Spleen (tissue), 11 donors: ENCODE data around the gene LRRTM4. TPM values are rescaled to one million over a fixed set of nuclear protein-coding genes. Genes with fewer than 3 reads are reported as not detected.

Source experiments
- DNase-seq: peaks from one replicate; pipeline ENCODE4 v3.0.0-alpha.2; 2020
- H3K27ac ChIP-seq, 8 donors: fragments of 200-600 bp; sonication (generic) in 7 of 8; 1 replicate in 4 of 8; 2 replicates in 4 of 8; pipeline versions ENCODE4 v1.5.0 to v1.8.0; 2016 to 2021; ENCODE audit warnings: inconsistent platforms in 4 of 8, mild to moderate bottlenecking in 4 of 8, moderate library complexity in 1 of 8
- H3K27me3 ChIP-seq, 7 donors: fragments of 200-600 bp; sonication (generic) in 6 of 7; replicated peaks in 1 of 7; 1 replicate in 4 of 7; 2 replicates in 3 of 7; pipeline versions ENCODE4 v1.5.0 to v1.8.0; 2016 to 2021; ENCODE audit warnings: inconsistent platforms in 3 of 7, mild to moderate bottlenecking in 1 of 7
- H3K36me3 ChIP-seq, 6 donors: fragments of 200-600 bp; sonication (generic) in 5 of 6; 1 replicate in 4 of 6; 2 replicates in 2 of 6; pipeline versions ENCODE4 v1.5.0 to v1.8.0; 2016 to 2021; ENCODE audit warnings: inconsistent platforms in 2 of 6
- H3K4me1 ChIP-seq, 6 donors: fragments of 200-600 bp; sonication (generic) in 5 of 6; 1 replicate in 3 of 6; 2 replicates in 3 of 6; pipeline versions ENCODE4 v1.5.0 to v1.8.0; 2016 to 2021; ENCODE audit warnings: inconsistent platforms in 3 of 6
- H3K4me3 ChIP-seq, 8 donors: fragments of 200-600 bp; sonication (generic) in 7 of 8; 1 replicate in 4 of 8; 2 replicates in 4 of 8; pipeline versions ENCODE4 v1.5.0 to v1.8.0; 2016 to 2021; ENCODE audit warnings: inconsistent platforms in 4 of 8, mild to moderate bottlenecking in 4 of 8, moderate library complexity in 2 of 8
- H3K9me3 ChIP-seq, 8 donors: fragments of 200-600 bp; sonication (generic) in 7 of 8; 1 replicate in 4 of 8; 2 replicates in 4 of 8; pipeline versions ENCODE4 v1.5.0 to v1.8.0; 2016 to 2021; ENCODE audit warnings: inconsistent platforms in 4 of 8
- POLR2A ChIP-seq, 3 donors: fragments of 450-650 bp; IDR thresholded peaks; one replicate each; pipeline ENCODE4 v1.5.1; 2017; ENCODE audit warnings: antibody characterized with exemption in 3 of 3, mild to moderate bottlenecking in 1 of 3
- POLR2AphosphoS5 ChIP-seq, 3 donors: sonication (generic); formaldehyde crosslinking; IDR thresholded peaks; one replicate each; pipeline ENCODE4 v1.5.1; 2017; ENCODE audit warnings: antibody characterized with exemption in 3 of 3
- WGBS, 5 donors: extraction: QIAGEN DNeasy Blood & Tissue Kit in 3 of 5; methylation state at CpG; one replicate each; pipeline versions ENCODE4 v1.1.5 to v1.1.7; 2013 to 2018; 5-methylcytosine and 5-hydroxymethylcytosine counted together
- intact Hi-C: fragments of 100-400 bp; cut with DNase I; formaldehyde crosslinking; loops from one replicate; pipeline ENCODE4 v1.15.0; 2023; ENCODE audit warnings: low total_unique reads
- polyA plus RNA-seq, 3 donors: library from polyadenylated mRNA; stranded (reverse); fragments of 200-250 nt; gene quantifications; one replicate each; pipeline ENCODE4 v1.2.1, GENCODE V29; 2013
- total RNA-seq, 7 donors: library from RNA; depleted of rRNA in 3 of 7; stranded (reverse); fragments of >200 nt in 3 of 7; fragmentation: NEBNext Ultra II Directional in 4 of 7; extraction: Animal tissue kit (Norgen Biotek cat#: 25700) in 4 of 7; gene quantifications; one replicate each; pipeline versions ENCODE4 v1.1.0 to v1.2.1, GENCODE V29; 2016 to 2021
- TF ChIP-seq, protein P1 (sequence below), 11 experiments: fragments of 200-600 bp in 7 of 11; fragments of 450-650 bp in 4 of 11; sonication (generic) in 4 of 11; IDR thresholded peaks in 8 of 11; conservative IDR thresholded peaks in 3 of 11; 1 replicate in 7 of 11; 2 replicates in 4 of 11; pipeline versions ENCODE4 v1.4.0 to v1.8.0; 2016 to 2021; ENCODE audit warnings: antibody characterized with exemption in 11 of 11, inconsistent platforms in 4 of 11, mild to moderate bottlenecking in 1 of 11
- donor health status: healthy with polysubstance abuse.
- donor health status: DM: no; HTN: no; CAD: no; lungs with moderate emphysema.
- donor health status: DM: no; HTN: no; CAD: no.
- donor health status: Bipolar disorder and iron deficiency.
- donor health status: healthy.
- donor health status: DM: no; HTN: no; CAD: no.
- donor health status: DM: yes; HTN: yes; CAD: no.

The LRRTM4 gene
- total and polyA plus RNA-seq, 10 donors: 0.03 to 0.33 (median 0.14) TPM; not detected in 5

DNA sequence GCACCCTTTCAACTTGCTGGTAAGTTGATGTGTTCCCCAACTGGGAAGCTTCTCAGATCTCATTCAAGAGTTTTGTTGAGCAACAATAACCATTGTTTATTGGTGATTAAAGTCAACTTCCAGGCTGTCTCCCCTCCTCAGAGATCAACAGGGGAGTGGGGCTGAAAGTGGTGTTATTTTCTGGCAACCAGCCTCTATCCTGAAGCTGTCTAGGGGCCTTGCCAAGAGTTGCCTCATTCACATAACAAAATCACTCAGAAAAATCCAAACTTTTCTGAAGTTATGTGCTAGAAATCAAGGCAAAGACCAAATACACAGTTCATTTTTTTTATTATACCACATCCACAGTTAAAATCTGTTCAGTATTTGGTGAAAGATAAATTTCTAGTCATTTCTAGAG, 788.4 kb downstream of the LRRTM4 start:
- intact Hi-C loops: no loop called here
- Histone ChIP-seq H3K36me3 (no peaks in the 10 kb centered on the region), H3K9me3 (peaks cover 0 to 3% (median 0%) of the 10 kb centered on the region in 8 donors), H3K27ac (no peak overlapping the region), H3K27me3 (no peaks in the 10 kb centered on the region), H3K4me1 (no peaks in the 10 kb centered on the region), H3K4me3 (no peak overlapping the region)
- DNase-seq: no peak
- no peak for TF ChIP-seq POLR2A (IDR thresholded peaks at IDR 0.05)
- TF ChIP-seq POLR2AphosphoS5 (IDR thresholded peaks at IDR 0.05): no peak
- TF ChIP-seq, protein P1, sequence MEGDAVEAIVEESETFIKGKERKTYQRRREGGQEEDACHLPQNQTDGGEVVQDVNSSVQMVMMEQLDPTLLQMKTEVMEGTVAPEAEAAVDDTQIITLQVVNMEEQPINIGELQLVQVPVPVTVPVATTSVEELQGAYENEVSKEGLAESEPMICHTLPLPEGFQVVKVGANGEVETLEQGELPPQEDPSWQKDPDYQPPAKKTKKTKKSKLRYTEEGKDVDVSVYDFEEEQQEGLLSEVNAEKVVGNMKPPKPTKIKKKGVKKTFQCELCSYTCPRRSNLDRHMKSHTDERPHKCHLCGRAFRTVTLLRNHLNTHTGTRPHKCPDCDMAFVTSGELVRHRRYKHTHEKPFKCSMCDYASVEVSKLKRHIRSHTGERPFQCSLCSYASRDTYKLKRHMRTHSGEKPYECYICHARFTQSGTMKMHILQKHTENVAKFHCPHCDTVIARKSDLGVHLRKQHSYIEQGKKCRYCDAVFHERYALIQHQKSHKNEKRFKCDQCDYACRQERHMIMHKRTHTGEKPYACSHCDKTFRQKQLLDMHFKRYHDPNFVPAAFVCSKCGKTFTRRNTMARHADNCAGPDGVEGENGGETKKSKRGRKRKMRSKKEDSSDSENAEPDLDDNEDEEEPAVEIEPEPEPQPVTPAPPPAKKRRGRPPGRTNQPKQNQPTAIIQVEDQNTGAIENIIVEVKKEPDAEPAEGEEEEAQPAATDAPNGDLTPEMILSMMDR (IDR thresholded peaks at IDR 0.05 in 8 of 11, conservative IDR thresholded peaks at IDR 0.05 in 3 of 11): no peak

DNA sequence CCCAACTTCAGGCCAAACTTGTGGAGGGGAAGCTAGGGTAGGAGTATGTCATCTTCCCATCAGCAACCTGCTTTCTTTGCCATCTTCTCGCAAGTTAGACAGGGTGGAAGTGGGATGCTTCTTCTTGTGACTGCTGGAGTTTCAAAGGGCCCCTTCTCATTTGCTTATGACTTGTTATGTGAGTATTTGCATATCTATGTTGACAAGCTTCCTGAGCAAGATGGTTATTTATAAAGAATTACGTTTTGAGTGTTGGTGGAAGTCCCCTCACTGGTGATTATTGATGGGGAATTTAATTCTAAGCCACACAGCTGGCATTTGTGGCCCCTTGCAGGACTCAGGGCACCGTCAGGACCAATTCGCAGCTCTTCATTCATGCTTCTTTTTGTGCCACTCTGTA, 791.0 kb downstream of the LRRTM4 start:
- no peak overlapping the region for H3K4me3 ChIP-seq
- 69 to 83% (median 74%) methylated on average over 4 of the region's 4 CpGs for WGBS, 5 donors
- TF ChIP-seq, protein P1 (IDR thresholded peaks at IDR 0.05 in 8 of 11, conservative IDR thresholded peaks at IDR 0.05 in 3 of 11): no peak
- TF ChIP-seq POLR2A (IDR thresholded peaks at IDR 0.05) (no peak), POLR2AphosphoS5 (IDR thresholded peaks at IDR 0.05) (no peak)
- peaks cover 0 to 9% (median 0%) of the 10 kb centered on the region in 8 donors for H3K9me3 ChIP-seq
- H3K4me1 ChIP-seq: no peaks in the 10 kb centered on the region
- DNase-seq: no peak
- intact Hi-C loops: no loop called here
- no peaks in the 10 kb centered on the region for H3K27me3 ChIP-seq
- H3K27ac ChIP-seq: no peak overlapping the region
- no peaks in the 10 kb centered on the region for H3K36me3 ChIP-seq

DNA sequence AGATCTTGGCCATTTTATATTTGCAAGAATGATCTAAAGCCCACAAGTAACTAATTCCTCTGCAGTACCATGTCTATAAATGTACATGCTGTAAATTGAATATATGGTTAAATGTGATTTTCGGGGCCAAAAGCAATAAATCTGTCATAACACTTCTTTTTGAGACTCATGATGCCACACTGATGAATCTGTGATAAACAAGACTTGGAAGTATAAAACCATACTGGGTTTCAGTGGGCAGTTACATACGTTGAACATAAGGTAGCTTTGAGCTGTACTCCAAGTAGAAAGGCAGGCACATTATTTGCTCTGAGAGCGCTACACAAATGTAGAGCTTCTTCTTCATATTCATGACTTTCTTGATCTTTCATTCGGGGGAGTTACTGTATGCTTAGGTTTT, 792.2 kb downstream of the LRRTM4 start:
- intact Hi-C loops: no loop called here
- H3K9me3 ChIP-seq: peaks cover 0 to 9% (median 0%) of the 10 kb centered on the region in 8 donors
- H3K27ac ChIP-seq: no peak overlapping the region
- H3K27me3 ChIP-seq: no peaks in the 10 kb centered on the region
- no peak overlapping the region for H3K4me3 ChIP-seq
- H3K4me1 ChIP-seq: no peaks in the 10 kb centered on the region
- H3K36me3 ChIP-seq: no peaks in the 10 kb centered on the region
- 76 to 88% (median 81%) methylated on average over 4 of the region's 4 CpGs for WGBS, 5 donors
- no peak for TF ChIP-seq POLR2A (IDR thresholded peaks at IDR 0.05)
- no peak for TF ChIP-seq POLR2AphosphoS5 (IDR thresholded peaks at IDR 0.05)
- TF ChIP-seq, protein P1 (IDR thresholded peaks at IDR 0.05 in 8 of 11, conservative IDR thresholded peaks at IDR 0.05 in 3 of 11): no peak
- no peak for DNase-seq

DNA sequence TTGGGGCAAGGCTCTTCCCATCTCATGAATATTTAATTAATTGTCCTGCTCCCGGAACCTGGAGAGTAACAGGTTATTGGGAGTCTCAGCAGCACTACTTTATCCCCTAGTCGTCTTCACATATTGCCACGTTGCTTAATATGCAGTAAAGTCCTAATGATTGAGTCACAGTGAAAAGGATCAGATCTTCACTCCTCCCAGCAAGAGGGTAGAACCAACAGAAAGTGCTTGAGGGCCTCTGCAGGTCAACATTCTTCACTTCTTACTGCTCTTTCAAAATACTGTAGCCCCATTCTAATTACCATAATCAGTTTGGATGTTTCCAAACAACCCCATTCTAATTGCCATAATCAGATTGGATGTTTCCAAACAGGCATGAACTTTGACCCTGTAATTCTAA, 801.0 kb downstream of the LRRTM4 start:
- H3K27ac ChIP-seq: no peak overlapping the region
- H3K36me3 ChIP-seq: no peaks in the 10 kb centered on the region
- WGBS, 5 donors: 71 to 89% (median 79%) methylated on average over 3 of the region's 3 CpGs
- DNase-seq: no peak
- peaks cover 0 to 7% (median 0%) of the 10 kb centered on the region in 8 donors for H3K9me3 ChIP-seq
- TF ChIP-seq, protein P1 (IDR thresholded peaks at IDR 0.05 in 8 of 11, conservative IDR thresholded peaks at IDR 0.05 in 3 of 11): no peak
- TF ChIP-seq POLR2AphosphoS5 (IDR thresholded peaks at IDR 0.05) (no peak), POLR2A (IDR thresholded peaks at IDR 0.05) (no peak)
- no peak overlapping the region for H3K4me3 ChIP-seq
- intact Hi-C loops: no loop called here
- H3K27me3 ChIP-seq: no peaks in the 10 kb centered on the region
- H3K4me1 ChIP-seq: no peaks in the 10 kb centered on the region
